H1 (cell line): ENCODE data around the gene NTMT1. TPM values are rescaled to one million over a fixed set of nuclear protein-coding genes. Genes with fewer than 3 reads are reported as not detected.

Source experiments
- CTCF ChIA-PET: fragments of 300-600 bp; sonication (Branson Sonifier 250); formaldehyde crosslinking; loops from one replicate; lab custom pipeline; 2021; ENCODE audit not compliant: partially characterized antibody; lab: Charles Lee
- POLR2A ChIA-PET: fragments of 300-600 bp; sonication (Branson Sonifier 250); formaldehyde crosslinking; loops from one replicate; lab custom pipeline; 2021; ENCODE audit warnings: inconsistent platforms; ENCODE audit not compliant: partially characterized antibody; lab: Charles Lee
- DNase-seq, 2 experiments: peaks; one replicate each; pipeline versions ENCODE4 v3.0.0 to v3.0.0-alpha.2; 2010 to 2022; ENCODE audit warnings: low spot score in 2 of 2, low read depth in 1 of 2, mixed read lengths in 1 of 2
- FAIRE-seq: peaks from 2 replicates; lab custom pipeline; 2011; peaks lifted over from hg19 to GRCh38; lab: Jason Lieb, UNC
- H2AFZ ChIP-seq: 2 replicates; pipeline ENCODE4 v1.8.1; 2012; ENCODE audit warnings: low read length, inconsistent platforms
- H2AK5ac ChIP-seq: 2 replicates; pipeline ENCODE4 v1.6.1; 2013; ENCODE audit warnings: low read depth, low read length
- H2BK120ac ChIP-seq: replicated peaks from 2 replicates; pipeline ENCODE3; 2013; ENCODE audit warnings: low read depth, low read length, inconsistent platforms
- H2BK12ac ChIP-seq: 2 replicates; pipeline ENCODE4 v1.6.1; 2013; ENCODE audit warnings: low read depth, low read length
- H2BK15ac ChIP-seq: 2 replicates; pipeline ENCODE4 v1.6.1; 2013; ENCODE audit warnings: low read length
- H2BK20ac ChIP-seq: 2 replicates; pipeline ENCODE4 v1.6.1; 2013; ENCODE audit warnings: low read length
- H2BK5ac ChIP-seq: 2 replicates; pipeline ENCODE4 v1.6.1; 2013; ENCODE audit warnings: low read depth, low read length
- H3K14ac ChIP-seq: 2 replicates; pipeline ENCODE4 v1.6.1; 2013; ENCODE audit warnings: inconsistent platforms; ENCODE audit not compliant: insufficient read length
- H3K18ac ChIP-seq: 2 replicates; pipeline ENCODE4 v1.6.1; 2013; ENCODE audit warnings: low read length; ENCODE audit errors: extremely low read depth
- H3K23ac ChIP-seq: 2 replicates; pipeline ENCODE4 v1.6.1; 2013; ENCODE audit warnings: inconsistent platforms; ENCODE audit not compliant: insufficient read length
- H3K23me2 ChIP-seq: 2 replicates; pipeline ENCODE4 v1.6.1; 2013; ENCODE audit warnings: low read depth, low read length
- H3K27ac ChIP-seq: 2 replicates; pipeline ENCODE4 v1.6.1; 2011; ENCODE audit warnings: low read depth, low read length, inconsistent platforms
- H3K27me3 ChIP-seq, 4 experiments: replicated peaks in 1 of 4; 1 replicate in 1 of 4; 2 replicates in 3 of 4; pipeline versions ENCODE4 v1.6.1 to v1.8.1; 2011 to 2013; ENCODE audit warnings: low read length in 3 of 4, mild to moderate bottlenecking in 3 of 4, inconsistent platforms in 2 of 4, mixed read lengths in 2 of 4, moderate library complexity in 1 of 4; ENCODE audit not compliant: control insufficient read depth in 3 of 4, insufficient read depth in 3 of 4; ENCODE audit errors: extremely low read depth in 1 of 4
- H3K36me3 ChIP-seq, 4 experiments: 2 replicates each; pipeline versions ENCODE4 v1.6.1 to v1.8.1; 2011 to 2013; ENCODE audit warnings: mild to moderate bottlenecking in 4 of 4, low read length in 3 of 4, moderate library complexity in 2 of 4, control low read depth in 1 of 4, inconsistent platforms in 1 of 4; ENCODE audit not compliant: insufficient read depth in 4 of 4, control insufficient read depth in 2 of 4
- H3K4ac ChIP-seq: replicated peaks from 2 replicates; pipeline ENCODE3; 2013; ENCODE audit warnings: low read length, low read depth, mixed read lengths, inconsistent platforms; ENCODE audit not compliant: insufficient read length
- H3K4me1 ChIP-seq, 4 experiments: replicated peaks in 1 of 4; 1 replicate in 1 of 4; 2 replicates in 3 of 4; pipeline versions ENCODE4 v1.6.1 to v1.8.1; 2011 to 2013; ENCODE audit warnings: low read length in 3 of 4, inconsistent platforms in 2 of 4, mixed read lengths in 1 of 4; ENCODE audit not compliant: insufficient read depth in 4 of 4, control insufficient read depth in 3 of 4
- H3K4me2 ChIP-seq, 2 experiments: 2 replicates each; pipeline versions ENCODE4 v1.6.1 to v1.8.1; 2011 to 2013; ENCODE audit warnings: low read depth in 2 of 2, low read length in 2 of 2, control low read depth in 1 of 2, inconsistent platforms in 1 of 2, mild to moderate bottlenecking in 1 of 2; ENCODE audit not compliant: insufficient read depth in 1 of 2
- H3K4me3 ChIP-seq, 4 experiments: fragments of 200-600, 300-600 bp in 1 of 4; sonication (generic), shearing (Covaris generic), sonication (Bioruptor Twin) in 1 of 4; 2 replicates each; pipeline versions ENCODE4 v1.5.1 to v1.8.1; 2011 to 2016; ENCODE audit warnings: low read length in 4 of 4, low read depth in 3 of 4, control low read depth in 2 of 4, inconsistent platforms in 2 of 4, mild to moderate bottlenecking in 2 of 4, mixed read lengths in 1 of 4, moderate library complexity in 1 of 4; ENCODE audit not compliant: insufficient read depth in 2 of 4; ENCODE audit errors: extremely low read depth in 1 of 4
- H3K56ac ChIP-seq: replicated peaks from 2 replicates; pipeline ENCODE3; 2013; ENCODE audit warnings: low read depth, mild to moderate bottlenecking, mixed read lengths, low read length, inconsistent platforms; ENCODE audit not compliant: insufficient read length
- H3K79me1 ChIP-seq: 2 replicates; pipeline ENCODE4 v1.6.1; 2013; ENCODE audit warnings: low read depth, low read length, control low read depth
- H3K79me2 ChIP-seq, 2 experiments: 2 replicates each; pipeline versions ENCODE4 v1.6.1 to v1.8.1; 2012 to 2013; ENCODE audit warnings: low read length in 2 of 2, mild to moderate bottlenecking in 2 of 2, inconsistent platforms in 1 of 2; ENCODE audit not compliant: insufficient read depth in 2 of 2, control insufficient read depth in 1 of 2
- H3K9ac ChIP-seq, 4 experiments: replicated peaks in 1 of 4; 1 replicate in 1 of 4; 2 replicates in 3 of 4; pipeline versions ENCODE4 v1.6.1 to v1.8.1; 2011 to 2013; ENCODE audit warnings: low read depth in 3 of 4, low read length in 3 of 4, control low read depth in 2 of 4, mild to moderate bottlenecking in 2 of 4, moderate library complexity in 2 of 4, inconsistent platforms in 1 of 4; ENCODE audit errors: extremely low read depth in 1 of 4
- H3K9me3 ChIP-seq, 2 experiments: 2 replicates each; pipeline versions ENCODE4 v1.6.1 to v1.8.1; 2012 to 2013; ENCODE audit warnings: mild to moderate bottlenecking in 2 of 2, moderate library complexity in 2 of 2, control low read depth in 1 of 2, inconsistent platforms in 1 of 2, low read depth in 1 of 2, low read length in 1 of 2, mixed read lengths in 1 of 2; ENCODE audit not compliant: insufficient read depth in 2 of 2
- H4K20me1 ChIP-seq, 2 experiments: replicated peaks in 1 of 2; 2 replicates each; pipeline versions ENCODE3 to v1.8.1; 2011 to 2013; ENCODE audit warnings: inconsistent platforms in 2 of 2, low read length in 2 of 2, mild to moderate bottlenecking in 1 of 2; ENCODE audit not compliant: insufficient read depth in 2 of 2, control insufficient read depth in 1 of 2
- H4K5ac ChIP-seq: 2 replicates; pipeline ENCODE4 v1.6.1; 2013; ENCODE audit warnings: low read length, low read depth, mixed read lengths, inconsistent platforms; ENCODE audit not compliant: insufficient read length
- H4K8ac ChIP-seq: 2 replicates; pipeline ENCODE4 v1.8.0; 2013; ENCODE audit warnings: mild to moderate bottlenecking, moderate library complexity, low read length, inconsistent platforms; ENCODE audit not compliant: insufficient read depth; ENCODE audit errors: extremely low read depth
- H4K91ac ChIP-seq: replicated peaks from 2 replicates; pipeline ENCODE3; 2013; ENCODE audit warnings: low read length, mixed read lengths, inconsistent platforms; ENCODE audit not compliant: insufficient read length
- BCL11A ChIP-seq, 2 experiments: IDR thresholded peaks; one replicate each; pipeline ENCODE4 v1.6.1; 2011; ENCODE audit warnings: low read depth in 2 of 2, low read length in 2 of 2, mild to moderate bottlenecking in 2 of 2
- CREB1 ChIP-seq: IDR thresholded peaks from 2 replicates; pipeline ENCODE4 v1.6.1; 2012; ENCODE audit warnings: inconsistent platforms
- HDAC6 ChIP-seq: IDR thresholded peaks from one replicate; pipeline ENCODE4 v1.7.1; 2012; ENCODE audit warnings: low read depth, mild to moderate bottlenecking, inconsistent platforms, low read length, moderate library complexity
- KDM4A ChIP-seq: IDR thresholded peaks from one replicate; pipeline ENCODE4 v1.7.1; 2012; ENCODE audit warnings: low read depth, mild to moderate bottlenecking, moderate library complexity, low read length, inconsistent platforms; ENCODE audit not compliant: severe bottlenecking
- MAFK ChIP-seq: IDR thresholded peaks from 2 replicates; pipeline ENCODE4 v1.6.1; 2012; ENCODE audit warnings: low read depth, mild to moderate bottlenecking, improper control_type of control experiment, low read length
- MAX ChIP-seq: IDR thresholded peaks from 2 replicates; pipeline ENCODE4 v1.6.1; 2012; ENCODE audit warnings: inconsistent platforms
- POLR2A ChIP-seq, 2 experiments: IDR thresholded peaks; 1 replicate in 1 of 2; 2 replicates in 1 of 2; pipeline ENCODE4 v1.6.1; 2011; ENCODE audit warnings: low read depth in 2 of 2, low read length in 2 of 2, mild to moderate bottlenecking in 2 of 2; ENCODE audit errors: control extremely low read depth in 1 of 2
- TAF1 ChIP-seq: IDR thresholded peaks from 2 replicates; pipeline ENCODE4 v1.6.1; 2011; ENCODE audit warnings: mild to moderate bottlenecking, low read depth, low read length
- TCF12 ChIP-seq: IDR thresholded peaks from 2 replicates; pipeline ENCODE4 v1.6.1; 2011; ENCODE audit warnings: low read depth, mild to moderate bottlenecking, low read length
- WGBS, 2 experiments: shearing (Covaris generic) in 1 of 2; methylation state at CpG; one replicate each; pipeline versions ENCODE4 v1.1.6 to v1.1.7; 2013 to 2015; ENCODE audit warnings: low lambda C conversion rate in 2 of 2, mixed read lengths in 2 of 2, inconsistent platforms in 1 of 2, low coverage in 1 of 2, missing lambda C conversion rate in 1 of 2; ENCODE audit not compliant: insufficient replicate concordance in 2 of 2, insufficient coverage in 1 of 2, insufficient read length in 1 of 2; ENCODE audit errors: extremely low coverage in 1 of 2, missing lambda C conversion rate in 1 of 2; 5-methylcytosine and 5-hydroxymethylcytosine counted together
- polyA plus RNA-seq, 7 experiments: library from polyadenylated mRNA; depleted of rRNA in 3 of 7; stranded (reverse) in 5 of 7; unstranded in 2 of 7; fragments of >200 nt in 5 of 7; fragments of 200-250 nt in 2 of 7; gene quantifications; 1 replicate in 5 of 7; 2 replicates in 1 of 7; 4 replicates in 1 of 7; pipeline versions ENCODE4 v1.2.1 to v1.2.3, GENCODE V29; 2011 to 2013; ENCODE audit warnings: missing spikeins in 2 of 7, mixed read lengths in 2 of 7
- total RNA-seq: library from RNA; stranded (reverse); fragmentation: NEBNext Ultra II Directional; extraction: Animal tissue kit (Norgen Biotek cat#: 25700); gene quantifications from 2 replicates; pipeline ENCODE4 v1.2.1, GENCODE V29; 2021

NTMT1 gene
- total and polyA plus RNA-seq, 2 of the 8 experiments (the other 6 are each of a cell fraction or from before 2014, with no cell fraction given) = 66.8 to 70.2 TPM

DNA sequence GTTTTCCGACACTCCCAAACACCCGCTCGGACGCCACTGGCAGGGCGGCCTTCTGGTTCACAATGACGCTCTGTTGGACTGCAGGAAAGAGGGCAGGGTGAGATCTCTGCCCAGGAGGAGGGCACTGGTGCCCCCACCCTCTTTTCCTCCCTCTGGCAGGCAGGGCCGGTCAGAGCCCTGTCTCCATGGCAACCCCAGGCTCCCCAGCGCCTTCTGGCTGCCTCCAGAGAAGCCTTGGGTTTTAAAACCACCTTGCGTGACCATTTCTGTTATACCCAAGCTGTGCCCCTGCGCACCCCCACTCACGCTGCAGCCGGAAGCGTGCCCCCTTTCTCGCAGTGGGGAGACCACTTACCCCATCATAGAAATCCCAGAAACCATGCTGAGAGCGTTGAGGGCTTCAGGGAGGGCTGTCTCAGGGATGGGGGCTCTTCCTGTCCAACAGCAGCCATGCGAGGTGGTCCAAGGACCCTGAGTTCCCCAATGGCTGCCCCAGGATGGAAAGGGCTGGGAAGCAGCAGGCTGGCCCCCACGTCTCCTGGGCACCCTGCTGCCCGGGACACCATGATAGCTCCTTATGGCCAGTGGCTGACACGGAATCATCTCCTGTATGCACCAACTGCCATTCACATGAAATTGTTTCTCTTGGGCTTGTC, 12.3 kb upstream of the NTMT1 start:
- H3K23me2 ChIP-seq = peaks cover 12% of the 10 kb centered on the region; the same call in 1 of the 2 replicates
- no peak overlapping the region for H2BK5ac ChIP-seq
- no peak overlapping the region for H3K27ac ChIP-seq
- no peak overlapping the region for H3K4me2 ChIP-seq
- no peak overlapping the region for H3K4ac ChIP-seq
- 79% methylated on average over 19 of the region's 19 CpGs; no CpG with 5 or more reads in 1 of the 2 experiments for WGBS, 2 experiments
- H2BK20ac ChIP-seq = no peak overlapping the region
- no peak overlapping the region for H4K5ac ChIP-seq
- DNase-seq = no peak
- no peak overlapping the region for H2BK120ac ChIP-seq
- H3K4me1 ChIP-seq = peaks cover 0 to 16% (median 7%) of the 10 kb centered on the region in 4 experiments; a peak in 6 of 7 replicates
- ChIA-PET CTCF (interaction anchor here (0.7 to 6.2 kb wide), 19 partner anchors 9 to 510 kb away, joined by 3 to 71 read pairs (median 4); partner anchors contain the start of genes C9orf50 and NTMT1), POLR2A (interaction anchor here (1.0 to 1.4 kb wide), 4 partner anchors 154 to 471 kb away, joined by 3 to 4 read pairs (median 3); partner anchors contain the start of gene IER5L)
- H3K9me3 ChIP-seq = no peaks in the 10 kb centered on the region
- no peak overlapping the region for H3K4me3 ChIP-seq
- no peak overlapping the region for H4K91ac ChIP-seq
- no peak overlapping the region for H2BK12ac ChIP-seq
- H3K27me3 ChIP-seq = peaks cover 0 to 8% (median 6%) of the 10 kb centered on the region in 4 experiments; a peak in 6 of 7 replicates
- H3K14ac ChIP-seq = no peak overlapping the region
- FAIRE-seq = no peak
- H4K20me1 ChIP-seq = no peaks in the 10 kb centered on the region
- H3K18ac ChIP-seq = no peak overlapping the region
- no peak overlapping the region for H2BK15ac ChIP-seq
- no peaks in the 10 kb centered on the region for H3K79me2 ChIP-seq
- H3K23ac ChIP-seq = no peak overlapping the region
- H4K8ac ChIP-seq = no peak overlapping the region; the same call in none of the 2 replicates
- no peak overlapping the region for H2AK5ac ChIP-seq
- H3K9ac ChIP-seq = no peak overlapping the region
- no peaks in the 10 kb centered on the region for H3K36me3 ChIP-seq
- H3K56ac ChIP-seq = no peak overlapping the region
- H3K79me1 ChIP-seq = no peaks in the 10 kb centered on the region
- H2AFZ ChIP-seq = no peak overlapping the region
- TF ChIP-seq TAF1 (no peak), HDAC6 (no peak), MAFK (no peak), TCF12 (no peak), BCL11A (IDR thresholded peaks at IDR 0.05; ENCODE audit: low read depth in 2 of 2, low read length in 2 of 2) (no peak), MAX (no peak), POLR2A (IDR thresholded peaks at IDR 0.05; ENCODE audit: control extremely low read depth in 1 of 2, low read depth in 2 of 2, low read length in 2 of 2) (no peak), KDM4A (no peak), CREB1 (no peak)
